MCF 10A (cell line): ENCODE results near the gene POLA2. TPM values are rescaled to one million over a fixed set of nuclear protein-coding genes. Genes with fewer than 3 reads are reported as not detected.
"Not testable (repeated sequence)": the region's sequence is repeated elsewhere in the genome, so short reads cannot be mapped to it uniquely, and the experiment has no call there.

Source experiments
- BruUV-seq: library from RNA; stranded (reverse); fragments of 400-500 nt; replicated peaks from 2 replicates; lab custom pipeline; 2021; lab: Mats Ljungman, UMichigan
- CTCF ChIA-PET: fragments of 300-600 bp; sonication (Branson Sonifier 250); formaldehyde crosslinking; extraction: SDS; loops from one replicate; lab custom pipeline; 2021; ENCODE audit warnings: antibody characterized with exemption, inconsistent platforms; lab: Yijun Ruan, JAX
- POLR2A ChIA-PET: fragments of 300-600, 350-650 bp; sonication (Branson Sonifier 250); formaldehyde crosslinking; extraction: SDS; loops from one replicate; lab custom pipeline; 2020; ENCODE audit warnings: antibody characterized with exemption, inconsistent platforms; lab: Yijun Ruan, JAX
- DNase-seq: peaks from one replicate; pipeline ENCODE4 v3.0.0-alpha.2; 2018; ENCODE audit not compliant: unreplicated experiment
- H3K27ac Mint-ChIP-seq: one replicate; pipeline ENCODE4 v1.8.0; 2022; ENCODE audit warnings: mild to moderate bottlenecking, low read depth, mixed read lengths; ENCODE audit not compliant: unreplicated experiment
- H3K27me3 Mint-ChIP-seq: one replicate; pipeline ENCODE4 v1.8.0; 2022; ENCODE audit warnings: mixed read lengths; ENCODE audit not compliant: insufficient read depth, unreplicated experiment
- H3K36me3 Mint-ChIP-seq: one replicate; pipeline ENCODE4 v1.8.0; 2022; ENCODE audit warnings: mild to moderate bottlenecking, moderate library complexity, mixed read lengths; ENCODE audit not compliant: insufficient read depth, unreplicated experiment
- H3K4me1 Mint-ChIP-seq: one replicate; pipeline ENCODE4 v1.8.0; 2022; ENCODE audit warnings: mixed read lengths; ENCODE audit not compliant: insufficient read depth, unreplicated experiment
- H3K4me3 Mint-ChIP-seq: one replicate; pipeline ENCODE4 v1.8.0; 2022; ENCODE audit warnings: mild to moderate bottlenecking, moderate library complexity, mixed read lengths; ENCODE audit not compliant: unreplicated experiment
- H3K9me3 Mint-ChIP-seq: one replicate; pipeline ENCODE4 v1.8.0; 2022; ENCODE audit warnings: mixed read lengths; ENCODE audit not compliant: unreplicated experiment
- intact Hi-C: fragments of 100-400 bp; cut with micrococcal nuclease; formaldehyde crosslinking; loops from 2 replicates; pipeline ENCODE4 v1.14.1; 2022
- total RNA-seq: library from RNA; stranded (reverse); gene quantifications from 2 replicates; pipeline ENCODE4 v1.2.3, GENCODE V29; 2022
- TF ChIP-seq, protein P1 (sequence below): fragments of 200-600 bp; IDR thresholded peaks from one replicate; pipeline ENCODE4 v1.8.0; 2022; ENCODE audit warnings: antibody characterized with exemption, mild to moderate bottlenecking; ENCODE audit not compliant: unreplicated experiment

POLA2 gene
- total RNA-seq, 1 experiment from 2014 or later: 10.3 TPM

DNA sequence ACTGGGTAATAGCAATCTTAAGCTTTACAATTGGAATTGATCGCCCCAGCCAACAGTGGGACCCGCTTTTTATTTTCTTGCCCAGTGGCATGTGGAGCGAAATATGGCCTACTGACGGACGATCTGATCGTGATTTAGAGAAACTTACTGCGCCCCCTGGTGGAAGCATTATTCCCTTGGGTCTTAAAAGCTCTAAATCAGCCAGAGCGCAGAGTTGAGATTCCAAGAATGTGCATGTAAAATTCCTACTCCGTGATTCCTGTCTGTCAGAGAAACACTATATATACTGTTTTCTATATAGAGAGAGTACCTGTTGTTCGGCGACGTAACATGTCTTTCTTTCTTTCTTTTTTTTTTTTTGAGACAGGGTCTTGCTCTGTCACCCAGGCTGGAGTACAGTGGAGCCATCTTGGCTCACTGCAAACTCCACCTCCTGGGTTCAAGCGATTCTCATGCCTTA lies 68.2 kb downstream of the POLA2 start:
- no peaks in the 10 kb centered on the region for H3K9me3 Mint-ChIP-seq
- CTCF ChIA-PET: interaction anchor here (0.6 to 11.0 kb wide), 33 partner anchors 9 to 241 kb away, joined by 3 to 273 read pairs (median 4); partner anchors contain the start of genes CDC42EP2, FRMD8 and POLA2
- peak overlapping the region; percentile 75 for H3K27ac Mint-ChIP-seq
- intact Hi-C loops: loop anchor here (1.0 kb wide), 3 partner anchors 13 to 105 kb away; no protein-coding TSS in a partner anchor
- no peaks in the 10 kb centered on the region for H3K27me3 Mint-ChIP-seq
- peaks cover 12% of the 10 kb centered on the region for H3K36me3 Mint-ChIP-seq
- DNase-seq: peak; percentile 94
- peaks cover 14% of the 10 kb centered on the region for H3K4me1 Mint-ChIP-seq
- no peak overlapping the region for H3K4me3 Mint-ChIP-seq
- TF ChIP-seq, protein P1, sequence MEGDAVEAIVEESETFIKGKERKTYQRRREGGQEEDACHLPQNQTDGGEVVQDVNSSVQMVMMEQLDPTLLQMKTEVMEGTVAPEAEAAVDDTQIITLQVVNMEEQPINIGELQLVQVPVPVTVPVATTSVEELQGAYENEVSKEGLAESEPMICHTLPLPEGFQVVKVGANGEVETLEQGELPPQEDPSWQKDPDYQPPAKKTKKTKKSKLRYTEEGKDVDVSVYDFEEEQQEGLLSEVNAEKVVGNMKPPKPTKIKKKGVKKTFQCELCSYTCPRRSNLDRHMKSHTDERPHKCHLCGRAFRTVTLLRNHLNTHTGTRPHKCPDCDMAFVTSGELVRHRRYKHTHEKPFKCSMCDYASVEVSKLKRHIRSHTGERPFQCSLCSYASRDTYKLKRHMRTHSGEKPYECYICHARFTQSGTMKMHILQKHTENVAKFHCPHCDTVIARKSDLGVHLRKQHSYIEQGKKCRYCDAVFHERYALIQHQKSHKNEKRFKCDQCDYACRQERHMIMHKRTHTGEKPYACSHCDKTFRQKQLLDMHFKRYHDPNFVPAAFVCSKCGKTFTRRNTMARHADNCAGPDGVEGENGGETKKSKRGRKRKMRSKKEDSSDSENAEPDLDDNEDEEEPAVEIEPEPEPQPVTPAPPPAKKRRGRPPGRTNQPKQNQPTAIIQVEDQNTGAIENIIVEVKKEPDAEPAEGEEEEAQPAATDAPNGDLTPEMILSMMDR: peak; percentile 76
- BruUV-seq: no TSS peak
- POLR2A ChIA-PET: interaction anchor here (0.8 to 2.4 kb wide), 10 partner anchors 14 to 483 kb away, joined by 3 to 32 read pairs (median 4); partner anchors contain the start of genes CDC42EP2 and POLA2

DNA sequence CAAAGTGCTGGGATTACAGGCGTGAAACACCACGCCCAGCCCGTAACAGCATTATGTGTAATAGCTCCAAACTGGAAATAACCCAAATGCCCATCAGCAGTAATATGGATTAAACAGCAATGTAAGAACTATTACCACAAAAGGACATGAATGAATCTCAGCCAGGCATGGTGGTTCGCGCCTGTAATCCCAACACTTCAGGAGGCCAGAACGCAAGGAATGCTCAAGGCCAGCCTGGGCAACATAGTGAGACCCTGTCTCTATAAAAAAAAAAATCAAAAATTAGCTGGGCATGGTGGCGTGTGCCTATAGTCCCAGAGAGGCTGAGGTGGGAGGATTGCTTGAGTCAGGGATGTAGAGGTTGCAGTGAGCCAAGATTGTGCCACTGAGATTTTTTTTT lies 68.8 kb downstream of the POLA2 start:
- no peak for DNase-seq
- H3K27me3 Mint-ChIP-seq: no peaks in the 10 kb centered on the region
- no peak overlapping the region for H3K27ac Mint-ChIP-seq
- peaks cover 11% of the 10 kb centered on the region for H3K36me3 Mint-ChIP-seq
- H3K9me3 Mint-ChIP-seq: no peaks in the 10 kb centered on the region
- intact Hi-C loops: loop anchor here (1.0 kb wide), 3 partner anchors 13 to 105 kb away; no protein-coding TSS in a partner anchor
- H3K4me3 Mint-ChIP-seq: no peak overlapping the region
- H3K4me1 Mint-ChIP-seq: peaks cover 19% of the 10 kb centered on the region
- ChIA-PET CTCF (interaction anchor here (0.6 to 11.0 kb wide), 20 partner anchors 8 to 189 kb away, joined by 3 to 273 read pairs (median 4); partner anchors contain the start of genes CDC42EP2 and POLA2), POLR2A (interaction anchor here (0.7 to 2.4 kb wide), 7 partner anchors 9 to 234 kb away, joined by 4 to 32 read pairs (median 5); partner anchors contain the start of genes CDC42EP2, POLA2 and VPS51)
- TF ChIP-seq, protein P1: no peak
- BruUV-seq: no TSS peak

GRCh38 chr11:65332591-65332990 lies 70.8 kb downstream of the POLA2 start:
- Mint-ChIP-seq H3K4me1 (peaks cover 20% of the 10 kb centered on the region), H3K36me3 (peaks cover 18% of the 10 kb centered on the region)
- H3K9me3 Mint-ChIP-seq, H3K27ac Mint-ChIP-seq, DNase-seq, BruUV-seq, intact Hi-C loops, H3K4me3 Mint-ChIP-seq, H3K27me3 Mint-ChIP-seq: not testable (repeated sequence)
- ChIA-PET POLR2A (interaction anchor here (1.0 to 4.9 kb wide), 11 partner anchors 17 to 221 kb away, joined by 4 to 57 read pairs (median 9); partner anchors contain the start of genes CDC42EP2, MALAT1, POLA2 and TIGD3), CTCF (interaction anchor here (0.8 to 11.0 kb wide), 9 partner anchors 10 to 209 kb away, joined by 3 to 273 read pairs (median 5); partner anchors contain the start of gene CDC42EP2)

DNA sequence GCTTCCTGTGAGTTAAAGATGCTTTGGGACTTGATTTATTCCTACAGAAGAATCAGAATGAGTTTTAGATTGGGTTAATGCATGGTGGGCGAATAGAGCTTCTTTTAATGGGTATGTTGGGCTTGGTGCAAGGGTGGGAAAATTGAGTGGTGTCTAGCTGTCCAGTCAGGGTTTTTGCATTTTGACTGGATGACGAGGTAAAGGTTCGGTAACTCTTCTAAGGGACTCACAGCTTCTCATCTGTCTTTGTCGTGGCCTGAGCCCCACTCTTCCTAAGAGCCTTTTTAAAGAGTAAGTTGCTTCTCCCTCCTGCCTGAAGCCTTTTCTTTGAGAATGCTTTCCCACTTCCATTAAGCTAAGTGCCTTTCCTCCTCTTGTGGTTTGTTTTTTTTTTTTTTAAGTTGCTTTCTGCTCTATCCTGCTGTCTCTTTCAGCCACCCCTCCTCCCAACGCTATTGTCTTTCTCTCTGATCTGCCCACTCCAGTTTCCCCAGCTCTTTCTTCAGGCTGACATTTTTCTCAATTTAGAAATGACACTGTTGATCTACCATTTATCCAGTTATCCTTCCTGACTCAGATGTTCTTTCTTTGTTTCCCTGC lies 73.0 kb downstream of the POLA2 start:
- BruUV-seq: no TSS peak
- no peaks in the 10 kb centered on the region for H3K9me3 Mint-ChIP-seq
- H3K27me3 Mint-ChIP-seq: no peaks in the 10 kb centered on the region
- peaks cover 34% of the 10 kb centered on the region for H3K36me3 Mint-ChIP-seq
- DNase-seq: no peak
- intact Hi-C loops: no loop called here
- peak overlapping the region; percentile 81 for H3K4me3 Mint-ChIP-seq
- H3K4me1 Mint-ChIP-seq: peaks cover 27% of the 10 kb centered on the region
- ChIA-PET POLR2A (interaction anchor here (0.7 to 4.9 kb wide), 14 partner anchors 9 to 239 kb away, joined by 3 to 57 read pairs (median 5); partner anchors contain the start of genes CDC42EP2, MALAT1, POLA2 and SLC25A45), CTCF (interaction anchor here (1.0 to 11.0 kb wide), 3 partner anchors 18 to 60 kb away, joined by 5 to 273 read pairs (median 219); partner anchors contain the start of gene CDC42EP2)
- TF ChIP-seq, protein P1: no peak
- peak overlapping the region; percentile 10 for H3K27ac Mint-ChIP-seq
